Trophoblast cell (in vitro differentiated cells and primary cell): ENCODE measurements around the gene NXPH3.
A peak's percentile ranks its signal among the peaks of the same experiment; 100 is the strongest.

Source experiments
- DNase-seq, 2 donors: peaks; one replicate each; pipeline ENCODE4 v3.0.0-alpha.2; 2016
- H2AFZ ChIP-seq: 2 replicates; pipeline ENCODE4 v1.6.1; 2013; ENCODE audit warnings: low read length, moderate library complexity, mild to moderate bottlenecking; ENCODE audit not compliant: insufficient read depth, poor library complexity
- H2AK5ac ChIP-seq: 2 replicates; pipeline ENCODE4 v1.6.1; 2013; ENCODE audit warnings: mild to moderate bottlenecking, low read length
- H2BK120ac ChIP-seq: 2 replicates; pipeline ENCODE4 v1.6.1; 2013; ENCODE audit warnings: low read length, mild to moderate bottlenecking, moderate library complexity; ENCODE audit not compliant: insufficient read depth, poor library complexity
- H2BK12ac ChIP-seq: 2 replicates; pipeline ENCODE4 v1.6.1; 2013; ENCODE audit warnings: mild to moderate bottlenecking, low read length, moderate library complexity
- H2BK5ac ChIP-seq: 2 replicates; pipeline ENCODE4 v1.6.1; 2013; ENCODE audit warnings: low read length, low read depth, moderate library complexity, mild to moderate bottlenecking; ENCODE audit not compliant: poor library complexity
- H3K14ac ChIP-seq: 2 replicates; pipeline ENCODE4 v1.6.1; 2013; ENCODE audit warnings: mild to moderate bottlenecking, low read length
- H3K18ac ChIP-seq: 2 replicates; pipeline ENCODE4 v1.6.1; 2013; ENCODE audit warnings: mild to moderate bottlenecking, low read length
- H3K23ac ChIP-seq: 2 replicates; pipeline ENCODE4 v1.6.1; 2013; ENCODE audit warnings: low read length
- H3K27ac ChIP-seq: 2 replicates; pipeline ENCODE4 v1.5.1; 2013; ENCODE audit warnings: low read depth, mild to moderate bottlenecking, inconsistent platforms, low read length, moderate library complexity
- H3K27me3 ChIP-seq: 2 replicates; pipeline ENCODE4 v1.6.1; 2013; ENCODE audit warnings: inconsistent platforms, mild to moderate bottlenecking, low read length, moderate library complexity; ENCODE audit not compliant: insufficient read depth
- H3K36me3 ChIP-seq, 2 experiments: 1 replicate in 1 of 2; 2 replicates in 1 of 2; pipeline ENCODE4 v1.6.1; 2013; ENCODE audit warnings: low read length in 2 of 2, mild to moderate bottlenecking in 2 of 2, moderate library complexity in 1 of 2; ENCODE audit not compliant: insufficient read depth in 2 of 2, control insufficient read depth in 1 of 2
- H3K4ac ChIP-seq: 2 replicates; pipeline ENCODE4 v1.6.1; 2013; ENCODE audit warnings: low read depth, mild to moderate bottlenecking, low read length, moderate library complexity
- H3K4me1 ChIP-seq, 2 experiments: 1 replicate in 1 of 2; 2 replicates in 1 of 2; pipeline ENCODE4 v1.6.1; 2013; ENCODE audit warnings: low read length in 2 of 2, mild to moderate bottlenecking in 2 of 2, moderate library complexity in 1 of 2; ENCODE audit not compliant: insufficient read depth in 2 of 2, control insufficient read depth in 1 of 2
- H3K4me2 ChIP-seq: 2 replicates; pipeline ENCODE4 v1.6.1; 2013; ENCODE audit warnings: inconsistent platforms, mild to moderate bottlenecking, low read length, moderate library complexity
- H3K4me3 ChIP-seq: 2 replicates; pipeline ENCODE4 v1.5.1; 2013; ENCODE audit warnings: mild to moderate bottlenecking, low read depth, low read length, inconsistent platforms
- H3K79me1 ChIP-seq: one replicate; pipeline ENCODE4 v1.6.1; 2013; ENCODE audit warnings: low read length
- H3K79me2 ChIP-seq: 2 replicates; pipeline ENCODE4 v1.6.1; 2013; ENCODE audit warnings: low read length, mild to moderate bottlenecking; ENCODE audit not compliant: control insufficient read depth, insufficient read depth, poor library complexity
- H3K9ac ChIP-seq: 2 replicates; pipeline ENCODE4 v1.6.1; 2013; ENCODE audit warnings: mild to moderate bottlenecking, low read length
- H3K9me3 ChIP-seq: 2 replicates; pipeline ENCODE4 v1.6.1; 2013; ENCODE audit warnings: low read depth, mild to moderate bottlenecking, control low read depth, inconsistent platforms, low read length; ENCODE audit not compliant: insufficient read depth
- H4K12ac ChIP-seq: 2 replicates; pipeline ENCODE4 v1.6.1; 2013; ENCODE audit warnings: low read depth, mild to moderate bottlenecking, low read length, moderate library complexity
- H4K8ac ChIP-seq: 2 replicates; pipeline ENCODE4 v1.6.1; 2013; ENCODE audit warnings: low read depth, mild to moderate bottlenecking, low read length, moderate library complexity
- H4K91ac ChIP-seq: one replicate; pipeline ENCODE4 v1.6.1; 2013; ENCODE audit warnings: low read depth, mild to moderate bottlenecking, low read length, moderate library complexity
- WGBS: extraction: QIAGEN DNeasy Blood & Tissue Kit; methylation state at CpG from one replicate; pipeline ENCODE4 v1.1.7; 2013; ENCODE audit warnings: missing lambda C conversion rate; ENCODE audit not compliant: insufficient read length, insufficient coverage; ENCODE audit errors: extremely low coverage; 5-methylcytosine and 5-hydroxymethylcytosine counted together

The NXPH3 gene

DNA sequence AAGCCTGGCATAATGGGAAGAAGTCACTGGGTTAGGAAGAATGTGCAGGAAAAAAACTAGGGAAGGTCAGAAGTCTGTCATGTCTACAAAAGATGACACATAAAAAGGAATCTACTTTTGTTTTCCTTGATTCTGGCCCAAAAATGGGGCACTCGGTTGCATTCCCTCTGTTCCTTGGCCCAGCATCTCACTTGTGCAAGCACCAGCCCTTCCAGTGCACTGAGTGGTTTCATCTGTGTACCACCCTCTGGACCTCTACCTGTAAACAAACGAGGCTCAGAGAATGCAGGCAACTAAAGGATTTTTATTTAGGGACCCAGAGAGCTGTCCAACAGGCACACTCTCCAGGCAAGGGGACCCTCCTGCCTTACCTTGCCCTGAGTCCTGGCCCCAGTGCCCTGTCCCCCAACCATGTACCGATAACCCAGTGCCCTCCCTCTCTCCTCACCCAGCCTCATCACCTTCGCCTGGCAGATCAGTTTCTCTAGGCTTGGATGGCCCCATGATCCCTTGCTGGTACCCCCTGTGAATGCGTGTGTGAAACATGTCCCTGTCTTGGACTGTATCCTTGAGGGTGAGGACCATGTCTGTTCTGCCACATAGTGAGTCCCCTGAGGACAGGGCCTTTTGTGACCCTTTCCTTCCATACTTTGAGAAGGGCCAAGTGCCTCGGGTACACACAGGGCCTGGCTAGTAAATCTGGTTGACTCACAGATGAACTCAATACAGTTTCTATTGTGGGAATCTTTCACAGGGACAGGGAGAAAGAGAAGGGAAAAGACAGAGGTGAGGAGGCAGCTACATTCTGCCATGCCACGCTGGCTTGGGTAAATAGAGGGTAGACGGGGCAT lies 13.3 kb downstream of the NXPH3 start:
- Histone ChIP-seq H2BK120ac (no peak overlapping the region), H3K9ac (no peak overlapping the region), H2BK5ac (no peak overlapping the region), H3K79me1 (no peaks in the 10 kb centered on the region), H3K23ac (no peak overlapping the region), H3K4ac (no peak overlapping the region), H3K14ac (no peak overlapping the region), H4K91ac (no peak overlapping the region), H3K9me3 (no peaks in the 10 kb centered on the region), H3K79me2 (no peaks in the 10 kb centered on the region), H2AK5ac (no peak overlapping the region), H3K4me2 (no peak overlapping the region), H2AFZ (no peak overlapping the region), H3K27me3 (no peaks in the 10 kb centered on the region), H3K18ac (no peak overlapping the region), H4K12ac (no peak overlapping the region), H3K4me3 (no peak overlapping the region), H4K8ac (no peak overlapping the region), H3K27ac (no peak overlapping the region), H3K4me1 (peaks cover 0 to 2% of the 10 kb centered on the region in 2 experiments), H3K36me3 (peaks cover 0 to 2% of the 10 kb centered on the region in 2 experiments), H2BK12ac (no peak overlapping the region)
- DNase-seq = peak in 1 of 2 donors; percentile 39
- no CpG with 5 or more reads among the region's 8 CpGs for WGBS

DNA sequence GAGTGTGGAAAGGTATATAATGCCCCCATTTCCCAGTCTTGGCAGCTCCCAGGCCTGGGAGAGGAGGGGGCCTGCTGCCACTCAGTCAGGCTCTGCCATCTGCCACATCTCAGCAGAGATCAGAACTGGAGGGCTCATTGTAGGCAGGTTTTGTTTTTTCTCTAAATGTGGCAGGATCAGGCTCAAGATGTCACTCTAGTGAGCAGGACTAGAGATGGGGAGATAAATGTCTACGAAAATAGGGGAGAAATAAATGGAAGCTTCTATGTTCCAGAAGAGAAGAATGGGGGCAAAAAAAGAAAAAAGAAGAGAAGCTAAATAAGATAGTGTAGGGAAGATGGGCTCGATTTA lies 13.9 kb downstream of the NXPH3 start:
- Histone ChIP-seq H2AK5ac (no peak overlapping the region), H3K4me1 (peaks cover 0 to 2% of the 10 kb centered on the region in 2 experiments), H3K4me3 (no peak overlapping the region), H3K9ac (no peak overlapping the region), H3K18ac (no peak overlapping the region), H3K4me2 (no peak overlapping the region), H2BK5ac (no peak overlapping the region), H3K36me3 (peaks cover 0 to 2% of the 10 kb centered on the region in 2 experiments), H2AFZ (no peak overlapping the region), H3K23ac (no peak overlapping the region), H2BK12ac (no peak overlapping the region), H4K12ac (no peak overlapping the region), H4K91ac (no peak overlapping the region), H3K79me2 (no peaks in the 10 kb centered on the region), H3K79me1 (no peaks in the 10 kb centered on the region), H3K9me3 (no peaks in the 10 kb centered on the region), H3K27ac (no peak overlapping the region), H3K4ac (no peak overlapping the region), H2BK120ac (no peak overlapping the region), H4K8ac (no peak overlapping the region), H3K27me3 (no peaks in the 10 kb centered on the region), H3K14ac (no peak overlapping the region)
- WGBS = no CpG with 5 or more reads among the region's 2 CpGs
- no peak for DNase-seq

DNA sequence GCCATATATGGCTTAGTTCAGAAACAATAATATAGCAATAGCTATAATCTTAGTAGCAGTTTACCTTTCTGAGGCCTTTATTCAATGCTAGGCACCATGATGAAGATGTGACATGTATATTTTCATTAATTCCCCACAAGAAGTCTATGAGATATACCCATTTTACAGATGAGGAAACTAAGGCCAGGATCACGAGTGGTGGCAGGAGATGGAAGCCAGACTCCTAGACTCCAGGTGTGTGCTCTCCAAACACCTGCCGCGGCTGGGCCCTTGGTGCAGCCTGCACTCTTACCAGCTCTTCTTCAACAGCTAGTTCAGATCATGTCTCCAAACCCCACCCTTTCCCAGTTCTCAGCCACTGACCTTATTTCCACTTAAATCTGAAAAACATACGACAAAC lies 15.2 kb downstream of the NXPH3 start:
- H3K9ac ChIP-seq = no peak overlapping the region
- no peak overlapping the region for H4K91ac ChIP-seq
- no peak overlapping the region for H2BK12ac ChIP-seq
- H2BK5ac ChIP-seq = no peak overlapping the region
- no CpG with 5 or more reads among the region's 4 CpGs for WGBS
- no peak overlapping the region for H4K8ac ChIP-seq
- no peak overlapping the region for H2BK120ac ChIP-seq
- H3K18ac ChIP-seq = no peak overlapping the region
- H3K27ac ChIP-seq = no peak overlapping the region
- H3K4ac ChIP-seq = no peak overlapping the region
- H2AFZ ChIP-seq = no peak overlapping the region
- H4K12ac ChIP-seq = no peak overlapping the region
- DNase-seq = no peak
- H3K4me3 ChIP-seq = no peak overlapping the region
- no peaks in the 10 kb centered on the region for H3K79me2 ChIP-seq
- no peaks in the 10 kb centered on the region for H3K27me3 ChIP-seq
- H3K79me1 ChIP-seq = no peaks in the 10 kb centered on the region
- H3K4me1 ChIP-seq = peaks cover 0 to 2% of the 10 kb centered on the region in 2 experiments
- no peak overlapping the region for H2AK5ac ChIP-seq
- peaks cover 0 to 4% of the 10 kb centered on the region in 2 experiments for H3K36me3 ChIP-seq
- H3K23ac ChIP-seq = no peak overlapping the region
- no peak overlapping the region for H3K14ac ChIP-seq
- no peak overlapping the region for H3K4me2 ChIP-seq
- H3K9me3 ChIP-seq = no peaks in the 10 kb centered on the region

DNA sequence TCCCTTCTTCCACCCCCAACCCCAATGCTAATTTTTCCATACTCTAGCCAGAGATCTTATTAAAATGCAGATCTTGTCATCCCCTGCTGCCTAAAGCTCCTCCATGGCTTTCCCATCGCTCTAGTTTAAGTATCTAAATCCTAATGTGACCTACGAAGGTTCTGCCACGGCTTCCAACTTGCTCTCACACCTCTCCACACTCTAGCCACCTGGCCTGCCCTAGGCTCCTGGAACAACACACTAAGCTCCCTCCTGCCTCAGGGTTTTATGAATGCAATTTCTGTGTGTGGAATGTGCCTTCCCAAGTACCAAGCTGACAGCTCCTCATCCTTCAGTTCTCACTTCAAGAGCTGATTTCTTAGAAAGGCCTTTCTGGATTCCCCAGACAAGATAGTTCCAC lies 16.6 kb downstream of the NXPH3 start:
- DNase-seq = peak in 1 of 2 donors; percentile 37
- no peak overlapping the region for H2BK12ac ChIP-seq
- H3K14ac ChIP-seq = no peak overlapping the region
- no peak overlapping the region for H4K12ac ChIP-seq
- H4K91ac ChIP-seq = no peak overlapping the region
- H3K9me3 ChIP-seq = no peaks in the 10 kb centered on the region
- H3K18ac ChIP-seq = no peak overlapping the region
- H3K79me2 ChIP-seq = no peaks in the 10 kb centered on the region
- WGBS = no CpG with 5 or more reads among the region's 3 CpGs
- no peak overlapping the region for H3K23ac ChIP-seq
- no peak overlapping the region for H3K27ac ChIP-seq
- no peaks in the 10 kb centered on the region for H3K79me1 ChIP-seq
- no peak overlapping the region for H3K9ac ChIP-seq
- no peaks in the 10 kb centered on the region for H3K27me3 ChIP-seq
- no peak overlapping the region for H3K4me2 ChIP-seq
- no peak overlapping the region for H2AK5ac ChIP-seq
- H3K4ac ChIP-seq = no peak overlapping the region
- H2BK5ac ChIP-seq = no peak overlapping the region
- H2BK120ac ChIP-seq = no peak overlapping the region
- H3K4me3 ChIP-seq = no peak overlapping the region
- no peak overlapping the region for H2AFZ ChIP-seq
- H3K36me3 ChIP-seq = peaks cover 0 to 6% of the 10 kb centered on the region in 2 experiments
- H3K4me1 ChIP-seq = peaks cover 0 to 2% of the 10 kb centered on the region in 2 experiments
- no peak overlapping the region for H4K8ac ChIP-seq
